SK-N-MC (cell line): ENCODE data around the gene MYH2.

ENCODE experiments used
- EZH2 ChIP-seq: fragments of 200-600 bp; sonication (generic); IDR thresholded peaks from one replicate; pipeline ENCODE4 v1.6.1; 2017; ENCODE audit warnings: antibody characterized with exemption
- POLR2AphosphoS5 ChIP-seq: IDR thresholded peaks from 2 replicates; pipeline ENCODE4 v1.6.1; 2012; ENCODE audit warnings: mild to moderate bottlenecking, low read depth, low read length, borderline replicate concordance

DNA sequence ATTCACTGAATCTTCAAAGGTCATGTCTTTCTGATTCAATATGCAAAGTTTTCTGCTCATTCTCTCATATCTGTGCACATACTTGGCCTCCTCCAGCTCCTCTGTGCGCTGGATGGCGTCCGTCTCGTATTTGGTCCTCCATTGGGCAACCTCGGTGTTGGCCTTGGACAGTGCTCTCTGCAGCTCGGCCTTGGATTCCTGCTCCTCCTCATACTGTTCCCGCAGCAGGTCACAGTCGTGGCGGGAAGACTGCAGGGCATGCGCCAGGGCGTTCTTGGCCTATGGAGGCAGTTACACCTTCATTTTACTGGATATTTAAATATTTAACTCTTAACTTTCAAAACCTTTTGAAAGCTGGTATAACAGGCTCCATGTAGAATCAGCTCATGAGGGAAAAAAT is 22.9 kb downstream of the MYH2 start:
- TF ChIP-seq POLR2AphosphoS5 (no peak), EZH2 (no peak)
